AG04449 (cell line): ENCODE measurements around the gene PCDH17.

ENCODE experiments used
- CTCF ChIA-PET: fragments of 350-600 bp; formaldehyde crosslinking; extraction: SDS; loops from one replicate; lab custom pipeline; 2021; ENCODE audit warnings: antibody characterized with exemption; lab: Yijun Ruan, JAX
- POLR2A ChIA-PET: fragments of 400-600, 350-600 bp; formaldehyde crosslinking; extraction: SDS; loops from one replicate; lab custom pipeline; 2020; ENCODE audit warnings: antibody characterized with exemption, inconsistent platforms; lab: Yijun Ruan, JAX
- DNase-seq: peaks from one replicate; pipeline ENCODE4 v3.0.0-alpha.2; 2010; ENCODE audit warnings: low read depth, low spot score
- H3K4me3 ChIP-seq: 2 replicates; pipeline ENCODE4 v1.5.1; 2011; ENCODE audit warnings: low read depth, mild to moderate bottlenecking, control low read depth, low read length
- TF ChIP-seq, protein P1 (sequence below): IDR thresholded peaks from one replicate; pipeline ENCODE4 v1.5.1; 2011; ENCODE audit warnings: mild to moderate bottlenecking, moderate library complexity, low read length, control low read depth, inconsistent platforms; ENCODE audit not compliant: insufficient read depth; ENCODE audit errors: missing control alignments

The PCDH17 gene

DNA sequence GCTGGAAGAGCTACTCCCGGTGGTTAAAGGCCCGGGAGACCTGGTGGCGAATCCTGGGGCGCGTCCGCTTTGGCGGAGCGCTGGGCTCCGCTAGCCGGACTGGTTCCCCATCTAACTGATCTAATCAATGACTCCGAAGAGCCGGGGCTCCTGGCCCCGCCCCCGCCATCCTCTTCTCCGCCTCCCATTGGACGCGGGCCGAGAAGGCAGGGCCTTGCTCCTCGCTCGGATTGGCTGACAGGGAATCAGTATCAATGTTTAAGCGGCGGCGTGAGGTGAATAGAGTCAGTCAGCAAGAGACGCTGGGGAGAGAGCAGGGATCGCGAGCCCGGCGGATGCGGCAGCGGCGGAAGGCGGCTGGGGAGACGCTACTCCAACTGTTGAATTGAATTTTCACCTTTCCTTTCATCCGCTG, 1.7 kb upstream of the PCDH17 start:
- ChIA-PET CTCF (no interaction called here), POLR2A (no interaction called here)
- TF ChIP-seq, protein P1, sequence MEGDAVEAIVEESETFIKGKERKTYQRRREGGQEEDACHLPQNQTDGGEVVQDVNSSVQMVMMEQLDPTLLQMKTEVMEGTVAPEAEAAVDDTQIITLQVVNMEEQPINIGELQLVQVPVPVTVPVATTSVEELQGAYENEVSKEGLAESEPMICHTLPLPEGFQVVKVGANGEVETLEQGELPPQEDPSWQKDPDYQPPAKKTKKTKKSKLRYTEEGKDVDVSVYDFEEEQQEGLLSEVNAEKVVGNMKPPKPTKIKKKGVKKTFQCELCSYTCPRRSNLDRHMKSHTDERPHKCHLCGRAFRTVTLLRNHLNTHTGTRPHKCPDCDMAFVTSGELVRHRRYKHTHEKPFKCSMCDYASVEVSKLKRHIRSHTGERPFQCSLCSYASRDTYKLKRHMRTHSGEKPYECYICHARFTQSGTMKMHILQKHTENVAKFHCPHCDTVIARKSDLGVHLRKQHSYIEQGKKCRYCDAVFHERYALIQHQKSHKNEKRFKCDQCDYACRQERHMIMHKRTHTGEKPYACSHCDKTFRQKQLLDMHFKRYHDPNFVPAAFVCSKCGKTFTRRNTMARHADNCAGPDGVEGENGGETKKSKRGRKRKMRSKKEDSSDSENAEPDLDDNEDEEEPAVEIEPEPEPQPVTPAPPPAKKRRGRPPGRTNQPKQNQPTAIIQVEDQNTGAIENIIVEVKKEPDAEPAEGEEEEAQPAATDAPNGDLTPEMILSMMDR, result no peak
- H3K4me3 ChIP-seq, result peak overlapping the region; percentile 42
- no peak for DNase-seq

DNA sequence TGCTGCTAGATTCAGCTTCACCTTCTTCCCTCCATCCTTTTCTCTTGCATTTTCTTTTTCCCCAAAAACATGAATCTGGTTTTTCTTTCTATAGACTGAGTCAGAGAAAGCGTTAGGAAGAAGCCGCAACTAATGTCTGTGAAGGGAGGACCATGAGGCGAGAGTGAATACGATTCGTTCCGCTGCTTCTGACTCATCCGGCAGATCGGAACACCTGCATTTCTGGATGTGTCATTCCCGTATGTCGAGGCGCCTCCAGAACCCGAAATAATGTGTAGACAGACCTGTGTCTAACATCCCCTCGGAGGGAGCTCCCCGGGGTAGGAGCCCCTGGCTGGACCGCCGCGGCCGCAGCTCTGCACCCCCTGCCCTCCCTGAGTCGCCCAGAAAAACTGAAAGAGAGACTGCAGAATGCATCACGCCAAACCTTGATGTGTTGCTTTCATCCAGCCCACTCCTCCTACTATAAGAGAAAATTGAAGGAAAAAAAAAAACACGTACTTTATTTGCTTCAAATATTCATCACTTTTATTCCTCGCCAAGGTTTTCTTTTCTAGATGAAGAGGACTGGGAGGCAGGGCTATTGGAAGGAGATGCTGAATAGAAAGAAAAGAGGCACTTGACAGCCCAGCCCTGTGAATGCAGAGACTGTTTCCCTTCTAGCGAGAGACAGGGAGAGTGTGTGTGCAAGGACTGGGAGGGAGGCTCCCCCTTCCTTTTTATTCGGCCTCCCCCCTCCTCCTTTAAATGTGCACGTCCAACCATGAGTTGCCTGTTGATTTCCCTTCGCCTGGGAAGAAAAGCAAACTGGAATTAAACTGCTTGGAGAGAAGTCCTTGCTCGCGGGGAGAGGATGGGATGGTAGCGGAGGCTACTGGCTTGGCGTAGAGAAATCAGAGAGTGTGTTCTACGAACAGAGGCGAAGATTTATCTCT, 616 bp upstream of the PCDH17 start:
- ChIA-PET CTCF (no interaction called here), POLR2A (no interaction called here)
- H3K4me3 ChIP-seq, result peak overlapping the region; percentile 49
- TF ChIP-seq, protein P1, result no peak
- DNase-seq, result no peak

DNA sequence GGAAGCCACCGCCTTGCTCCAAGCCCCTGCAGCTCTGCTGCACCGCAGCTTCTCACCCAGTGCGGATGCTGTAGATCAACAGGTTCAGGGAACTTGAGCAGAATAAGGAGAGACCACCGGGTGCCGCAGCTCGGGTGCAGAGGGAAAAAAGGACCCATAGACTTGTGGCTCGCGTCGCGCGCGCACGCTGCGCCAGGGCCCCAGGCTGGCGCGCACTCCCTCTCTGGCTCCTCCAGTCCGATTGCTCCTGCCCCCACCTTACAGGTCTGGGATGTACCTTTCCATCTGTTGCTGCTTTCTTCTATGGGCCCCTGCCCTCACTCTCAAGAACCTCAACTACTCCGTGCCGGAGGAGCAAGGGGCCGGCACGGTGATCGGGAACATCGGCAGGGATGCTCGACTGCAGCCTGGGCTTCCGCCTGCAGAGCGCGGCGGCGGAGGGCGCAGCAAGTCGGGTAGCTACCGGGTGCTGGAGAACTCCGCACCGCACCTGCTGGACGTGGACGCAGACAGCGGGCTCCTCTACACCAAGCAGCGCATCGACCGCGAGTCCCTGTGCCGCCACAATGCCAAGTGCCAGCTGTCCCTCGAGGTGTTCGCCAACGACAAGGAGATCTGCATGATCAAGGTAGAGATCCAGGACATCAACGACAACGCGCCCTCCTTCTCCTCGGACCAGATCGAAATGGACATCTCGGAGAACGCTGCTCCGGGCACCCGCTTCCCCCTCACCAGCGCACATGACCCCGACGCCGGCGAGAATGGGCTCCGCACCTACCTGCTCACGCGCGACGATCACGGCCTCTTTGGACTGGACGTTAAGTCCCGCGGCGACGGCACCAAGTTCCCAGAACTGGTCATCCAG, 964 bp downstream of the PCDH17 start:
- ChIA-PET CTCF (no interaction called here), POLR2A (no interaction called here)
- TF ChIP-seq, protein P1, result no peak
- H3K4me3 ChIP-seq, result peak overlapping the region; percentile 49
- no peak for DNase-seq

DNA sequence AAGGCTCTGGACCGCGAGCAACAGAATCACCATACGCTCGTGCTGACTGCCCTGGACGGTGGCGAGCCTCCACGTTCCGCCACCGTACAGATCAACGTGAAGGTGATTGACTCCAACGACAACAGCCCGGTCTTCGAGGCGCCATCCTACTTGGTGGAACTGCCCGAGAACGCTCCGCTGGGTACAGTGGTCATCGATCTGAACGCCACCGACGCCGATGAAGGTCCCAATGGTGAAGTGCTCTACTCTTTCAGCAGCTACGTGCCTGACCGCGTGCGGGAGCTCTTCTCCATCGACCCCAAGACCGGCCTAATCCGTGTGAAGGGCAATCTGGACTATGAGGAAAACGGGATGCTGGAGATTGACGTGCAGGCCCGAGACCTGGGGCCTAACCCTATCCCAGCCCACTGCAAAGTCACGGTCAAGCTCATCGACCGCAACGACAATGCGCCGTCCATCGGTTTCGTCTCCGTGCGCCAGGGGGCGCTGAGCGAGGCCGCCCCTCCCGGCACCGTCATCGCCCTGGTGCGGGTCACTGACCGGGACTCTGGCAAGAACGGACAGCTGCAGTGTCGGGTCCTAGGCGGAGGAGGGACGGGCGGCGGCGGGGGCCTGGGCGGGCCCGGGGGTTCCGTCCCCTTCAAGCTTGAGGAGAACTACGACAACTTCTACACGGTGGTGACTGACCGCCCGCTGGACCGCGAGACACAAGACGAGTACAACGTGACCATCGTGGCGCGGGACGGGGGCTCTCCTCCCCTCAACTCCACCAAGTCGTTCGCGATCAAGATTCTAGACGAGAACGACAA, 1.8 kb downstream of the PCDH17 start:
- TF ChIP-seq, protein P1, result no peak
- POLR2A ChIA-PET, result no interaction called here
- no peak overlapping the region for H3K4me3 ChIP-seq
- no peak for DNase-seq
- CTCF ChIA-PET, result interaction anchor here (2.5 kb wide), 1 partner anchor 9 kb away, joined by 9 read pairs; no protein-coding TSS in a partner anchor

DNA sequence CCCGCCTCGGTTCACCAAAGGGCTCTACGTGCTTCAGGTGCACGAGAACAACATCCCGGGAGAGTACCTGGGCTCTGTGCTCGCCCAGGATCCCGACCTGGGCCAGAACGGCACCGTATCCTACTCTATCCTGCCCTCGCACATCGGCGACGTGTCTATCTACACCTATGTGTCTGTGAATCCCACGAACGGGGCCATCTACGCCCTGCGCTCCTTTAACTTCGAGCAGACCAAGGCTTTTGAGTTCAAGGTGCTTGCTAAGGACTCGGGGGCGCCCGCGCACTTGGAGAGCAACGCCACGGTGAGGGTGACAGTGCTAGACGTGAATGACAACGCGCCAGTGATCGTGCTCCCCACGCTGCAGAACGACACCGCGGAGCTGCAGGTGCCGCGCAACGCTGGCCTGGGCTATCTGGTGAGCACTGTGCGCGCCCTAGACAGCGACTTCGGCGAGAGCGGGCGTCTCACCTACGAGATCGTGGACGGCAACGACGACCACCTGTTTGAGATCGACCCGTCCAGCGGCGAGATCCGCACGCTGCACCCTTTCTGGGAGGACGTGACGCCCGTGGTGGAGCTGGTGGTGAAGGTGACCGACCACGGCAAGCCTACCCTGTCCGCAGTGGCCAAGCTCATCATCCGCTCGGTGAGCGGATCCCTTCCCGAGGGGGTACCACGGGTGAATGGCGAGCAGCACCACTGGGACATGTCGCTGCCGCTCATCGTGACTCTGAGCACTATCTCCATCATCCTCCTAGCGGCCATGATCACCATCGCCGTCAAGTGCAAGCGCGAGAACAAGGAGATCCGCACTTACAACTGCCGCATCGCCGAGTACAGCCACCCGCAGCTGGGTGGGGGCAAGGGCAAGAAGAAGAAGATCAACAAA, 2.6 kb downstream of the PCDH17 start:
- ChIA-PET CTCF (interaction anchor here (2.5 kb wide), 1 partner anchor 9 kb away, joined by 9 read pairs; no protein-coding TSS in a partner anchor), POLR2A (no interaction called here)
- DNase-seq, result no peak
- TF ChIP-seq, protein P1, result no peak
- no peak overlapping the region for H3K4me3 ChIP-seq
